WERI-Rb-1 (cell line): ENCODE data around the gene SMARCD3.

Experiments used
- DNase-seq: peaks from one replicate; pipeline ENCODE4 v3.0.0-alpha.2; 2020
- H3K27ac ChIP-seq: fragments of 250-450 bp; sonication (Bioruptor Pico); 2 replicates; pipeline ENCODE4 v1.5.1; 2020; ENCODE audit warnings: mild to moderate bottlenecking, moderate library complexity
- H3K27me3 ChIP-seq: fragments of 250-450 bp; sonication (Bioruptor Pico); 2 replicates; pipeline ENCODE4 v1.5.1; 2021; ENCODE audit warnings: mild to moderate bottlenecking, low read depth, moderate library complexity; ENCODE audit not compliant: insufficient read depth, severe bottlenecking
- H3K36me3 ChIP-seq: fragments of 250-450 bp; sonication (Bioruptor Pico); 2 replicates; pipeline ENCODE4 v1.5.1; 2020; ENCODE audit warnings: mild to moderate bottlenecking, moderate library complexity
- H3K4me3 ChIP-seq: 2 replicates; pipeline ENCODE4 v1.5.1; 2011; ENCODE audit warnings: low read depth, mild to moderate bottlenecking, control low read depth, low read length
- H3K9me3 ChIP-seq: fragments of 250-450 bp; sonication (Bioruptor Pico); 2 replicates; pipeline ENCODE4 v1.5.1; 2021; ENCODE audit warnings: mild to moderate bottlenecking, moderate library complexity; ENCODE audit not compliant: severe bottlenecking
- TF ChIP-seq, protein P1 (sequence below): IDR thresholded peaks from 2 replicates; pipeline ENCODE4 v1.5.1; 2011; ENCODE audit warnings: low read depth, mild to moderate bottlenecking, control low read depth, inconsistent platforms, low read length

Gene SMARCD3

GRCh38 chr7:151198945-151199848 lies 49.3 kb downstream of the SMARCD3 start:
- TF ChIP-seq, protein P1, sequence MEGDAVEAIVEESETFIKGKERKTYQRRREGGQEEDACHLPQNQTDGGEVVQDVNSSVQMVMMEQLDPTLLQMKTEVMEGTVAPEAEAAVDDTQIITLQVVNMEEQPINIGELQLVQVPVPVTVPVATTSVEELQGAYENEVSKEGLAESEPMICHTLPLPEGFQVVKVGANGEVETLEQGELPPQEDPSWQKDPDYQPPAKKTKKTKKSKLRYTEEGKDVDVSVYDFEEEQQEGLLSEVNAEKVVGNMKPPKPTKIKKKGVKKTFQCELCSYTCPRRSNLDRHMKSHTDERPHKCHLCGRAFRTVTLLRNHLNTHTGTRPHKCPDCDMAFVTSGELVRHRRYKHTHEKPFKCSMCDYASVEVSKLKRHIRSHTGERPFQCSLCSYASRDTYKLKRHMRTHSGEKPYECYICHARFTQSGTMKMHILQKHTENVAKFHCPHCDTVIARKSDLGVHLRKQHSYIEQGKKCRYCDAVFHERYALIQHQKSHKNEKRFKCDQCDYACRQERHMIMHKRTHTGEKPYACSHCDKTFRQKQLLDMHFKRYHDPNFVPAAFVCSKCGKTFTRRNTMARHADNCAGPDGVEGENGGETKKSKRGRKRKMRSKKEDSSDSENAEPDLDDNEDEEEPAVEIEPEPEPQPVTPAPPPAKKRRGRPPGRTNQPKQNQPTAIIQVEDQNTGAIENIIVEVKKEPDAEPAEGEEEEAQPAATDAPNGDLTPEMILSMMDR: no peak
- Histone ChIP-seq H3K4me3 (no peak overlapping the region), H3K9me3 (no peaks in the 10 kb centered on the region), H3K27me3 (no peaks in the 10 kb centered on the region), H3K27ac (peak overlapping the region; percentile 52), H3K36me3 (no peaks in the 10 kb centered on the region)
- DNase-seq: peak; percentile 78

GRCh38 chr7:151197932-151198331 lies 50.6 kb downstream of the SMARCD3 start:
- Histone ChIP-seq H3K27ac (no peak overlapping the region), H3K36me3 (no peaks in the 10 kb centered on the region), H3K4me3 (no peak overlapping the region), H3K27me3 (no peaks in the 10 kb centered on the region), H3K9me3 (no peaks in the 10 kb centered on the region)
- no peak for DNase-seq
- TF ChIP-seq, protein P1: no peak

DNA sequence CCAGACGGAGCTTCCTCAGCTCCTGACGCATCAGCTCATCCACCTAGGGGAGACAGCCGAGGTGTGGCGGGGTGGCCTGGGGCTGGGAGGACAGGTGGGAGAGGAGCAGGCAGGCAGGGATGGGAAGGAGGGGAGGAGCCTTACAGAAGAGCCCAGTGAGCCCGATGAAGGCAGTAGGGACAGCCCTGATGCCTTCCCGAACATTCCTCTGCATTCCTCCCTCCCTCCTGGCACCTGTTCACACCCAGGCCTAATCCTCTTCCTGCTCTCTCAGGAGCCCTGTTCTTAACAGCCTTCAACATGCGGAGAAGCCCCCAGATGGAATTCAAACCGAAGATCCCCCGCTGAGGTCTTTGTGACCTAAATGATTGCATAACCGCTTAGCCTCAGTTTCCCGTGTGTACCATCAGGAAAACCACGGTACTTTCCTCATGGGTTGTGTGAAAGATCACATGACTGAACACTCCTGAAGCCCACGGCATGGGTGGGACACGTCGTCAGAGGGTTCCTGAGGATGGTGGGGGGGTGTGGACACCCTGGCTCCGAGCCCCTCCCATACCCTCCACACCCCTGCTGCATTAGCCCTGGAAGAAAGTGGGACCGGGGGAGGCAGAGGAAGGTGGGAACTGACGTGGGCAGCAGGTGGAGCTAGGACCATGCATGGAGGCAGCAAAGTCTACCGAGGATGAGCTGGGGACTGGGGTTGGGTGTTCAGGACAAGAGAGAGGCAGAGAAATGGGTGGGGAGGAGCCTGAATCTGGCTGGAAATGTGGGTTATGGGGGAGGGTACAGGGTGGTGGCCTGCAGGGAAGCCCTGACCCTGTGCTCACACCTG lies 52.7 kb downstream of the SMARCD3 start:
- Histone ChIP-seq H3K9me3 (no peaks in the 10 kb centered on the region), H3K36me3 (no peaks in the 10 kb centered on the region), H3K4me3 (no peak overlapping the region), H3K27ac (no peak overlapping the region), H3K27me3 (no peaks in the 10 kb centered on the region)
- TF ChIP-seq, protein P1: peak; percentile 32
- DNase-seq: no peak

DNA sequence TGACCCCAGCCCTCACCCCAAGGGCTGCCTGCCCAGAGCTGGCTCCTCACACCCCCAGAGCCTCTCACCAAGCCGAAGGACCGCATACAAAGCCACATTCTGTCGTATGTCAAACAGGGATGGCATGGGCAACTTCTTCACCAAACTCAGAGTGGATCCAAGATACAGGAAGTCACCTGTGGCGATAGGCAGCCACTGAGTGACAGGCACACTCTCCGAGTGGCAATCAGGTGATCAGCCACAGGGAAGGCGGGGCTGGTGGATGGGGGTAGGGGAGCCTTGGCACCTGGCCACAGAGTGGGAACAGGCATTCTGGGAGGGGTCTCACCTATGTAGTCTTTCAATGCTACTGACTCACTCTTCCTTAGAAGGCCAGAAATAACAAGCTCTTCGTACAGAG lies 54.3 kb downstream of the SMARCD3 start:
- no peak for DNase-seq
- Histone ChIP-seq H3K27me3 (no peaks in the 10 kb centered on the region), H3K36me3 (no peaks in the 10 kb centered on the region), H3K4me3 (no peak overlapping the region), H3K9me3 (no peaks in the 10 kb centered on the region), H3K27ac (no peak overlapping the region)
- TF ChIP-seq, protein P1: no peak

DNA sequence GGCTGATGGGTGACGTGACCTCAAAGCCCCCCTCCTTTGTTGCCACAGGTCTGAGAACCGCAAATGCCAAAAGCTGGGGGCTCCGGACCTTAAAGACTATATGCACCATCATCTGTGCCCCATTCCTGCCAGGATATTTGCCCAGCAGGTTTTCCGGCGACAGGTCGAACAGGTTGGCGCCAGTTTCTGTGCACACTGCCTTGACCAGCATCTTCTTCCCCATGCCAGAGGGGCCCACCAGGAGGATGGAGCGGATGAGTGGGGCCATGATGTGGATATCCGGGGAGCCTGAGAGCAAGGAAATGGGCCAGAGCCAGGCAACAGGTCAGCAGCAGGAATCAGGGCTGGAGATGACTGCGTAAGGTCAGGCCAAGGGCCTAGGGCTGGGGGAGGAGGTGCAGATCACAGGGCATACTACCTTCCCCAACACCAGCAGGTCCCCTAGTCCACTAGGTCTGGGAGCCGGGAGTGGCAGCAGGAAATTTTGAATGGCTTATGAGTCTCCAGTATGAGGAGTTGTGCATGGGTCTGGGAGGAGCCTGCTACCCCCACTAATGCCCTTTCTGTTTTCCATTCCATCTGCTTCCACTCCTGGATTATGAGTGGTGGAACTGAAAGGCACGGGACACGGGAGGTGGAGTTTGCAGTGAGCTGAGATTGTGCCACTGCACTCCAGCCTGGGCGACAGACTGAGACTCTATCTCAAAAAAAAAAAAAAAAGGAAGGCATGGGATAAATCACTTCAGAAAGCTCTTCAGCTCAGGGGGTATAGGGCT lies 55.1 kb downstream of the SMARCD3 start:
- TF ChIP-seq, protein P1: no peak
- no peak overlapping the region for H3K27ac ChIP-seq
- H3K4me3 ChIP-seq: no peak overlapping the region
- DNase-seq: peak; percentile 19
- no peaks in the 10 kb centered on the region for H3K27me3 ChIP-seq
- H3K9me3 ChIP-seq: no peaks in the 10 kb centered on the region
- no peaks in the 10 kb centered on the region for H3K36me3 ChIP-seq
